K562 (cell line): ENCODE measurements around the gene GALNS. TPM values are rescaled to one million over a fixed set of nuclear protein-coding genes. Genes with fewer than 3 reads are reported as not detected.
A peak's percentile ranks its signal among the peaks of the same experiment; 100 is the strongest.

Experiments
- DMBX1 ChIP-seq: fragments of 250-450 bp; sonication (Bioruptor Pico); IDR thresholded peaks from 2 replicates; pipeline ENCODE4 v1.8.0; 2022; ENCODE audit warnings: inconsistent platforms, mild to moderate bottlenecking, moderate library complexity, borderline replicate concordance
- ETV1 ChIP-seq: fragments of 450-650 bp; conservative IDR thresholded peaks from 2 replicates; pipeline ENCODE4 v1.6.1; 2016; ENCODE audit warnings: missing genetic modification characterization, control low read depth, low read depth, missing compliant biosample characterization
- FOXM1 ChIP-seq, 2 experiments: fragments of 450-650 bp in 1 of 2; sonication (generic) in 1 of 2; formaldehyde crosslinking in 1 of 2; IDR thresholded peaks; 2 replicates each; pipeline versions ENCODE4 v1.6.1 to v1.9.0; 2017 to 2022; ENCODE audit warnings: low read depth in 2 of 2, mild to moderate bottlenecking in 2 of 2, missing genetic modification reagents in 1 of 2, moderate library complexity in 1 of 2
- HDGF ChIP-seq: fragments of 450-650 bp; IDR thresholded peaks from 2 replicates; pipeline ENCODE4 v1.6.1; 2016
- HMGN3 ChIP-seq: IDR thresholded peaks from 2 replicates; pipeline ENCODE4 v1.6.1; 2011; ENCODE audit warnings: borderline replicate concordance, low read depth, mild to moderate bottlenecking, mixed read lengths, low read length; ENCODE audit not compliant: insufficient read length; ENCODE audit errors: extremely low read depth
- KAT7 ChIP-seq: sonication (generic); formaldehyde crosslinking; IDR thresholded peaks from 2 replicates; pipeline ENCODE4 v1.8.0; 2022; ENCODE audit warnings: missing genetic modification reagents, mild to moderate bottlenecking, borderline replicate concordance
- NFRKB ChIP-seq: fragments of 450-650 bp; IDR thresholded peaks from 2 replicates; pipeline ENCODE4 v1.6.1; 2016; ENCODE audit warnings: low read depth
- RBM34 ChIP-seq: fragments of 200-400 bp; formaldehyde crosslinking; IDR thresholded peaks from 2 replicates; pipeline ENCODE4 v1.6.1; 2018; ENCODE audit warnings: low read length, borderline replicate concordance; ENCODE audit not compliant: insufficient read depth
- SREBF2 ChIP-seq: sonication (generic); formaldehyde crosslinking; IDR thresholded peaks from 2 replicates; pipeline ENCODE4 v1.4.0; 2020; ENCODE audit warnings: mild to moderate bottlenecking, missing genetic modification reagents
- TCF7 ChIP-seq: sonication (generic); IDR thresholded peaks from 2 replicates; pipeline ENCODE4 v1.6.1; 2016; ENCODE audit warnings: antibody characterized with exemption, borderline replicate concordance
- polyA plus RNA-seq, 8 experiments: library from polyadenylated mRNA; depleted of rRNA in 4 of 8; stranded (reverse) in 5 of 8; unstranded in 3 of 8; fragments of >200 nt; fragmentation: Nextera tagmentation in 2 of 8; fragmentation: Illumina TruSeq in 1 of 8; extraction: Ambion mirVana in 2 of 8; extraction: Trizol in 1 of 8; gene quantifications; 2 replicates each; pipeline versions ENCODE4 v1.2.1 to v1.2.3, GENCODE V29; 2011 to 2014; ENCODE audit warnings: inconsistent platforms in 1 of 8, missing spikeins in 1 of 8
- total RNA-seq, 7 experiments: library from RNA; depleted of rRNA in 6 of 7; stranded (reverse); fragments of >200 nt in 6 of 7; fragmentation: Illumina TruSeq in 2 of 7; extraction: Trizol in 2 of 7; gene quantifications; 2 replicates each; pipeline versions ENCODE4 v1.2.1 to v1.2.3, GENCODE V29; 2011 to 2021; ENCODE audit warnings: low replicate concordance in 1 of 7
- TF ChIP-seq, protein P1 (sequence below), 2 experiments: fragments of 450-650 bp in 1 of 2; sonication (generic) in 1 of 2; formaldehyde crosslinking in 1 of 2; IDR thresholded peaks; 2 replicates each; pipeline versions ENCODE4 v1.7.1 to v1.9.0; 2016 to 2022; ENCODE audit warnings: inconsistent platforms in 1 of 2, mild to moderate bottlenecking in 1 of 2, missing genetic modification reagents in 1 of 2
- TF ChIP-seq, protein P2 (sequence below): fragments of 200-800 bp; sonication (Bioruptor generic); IDR thresholded peaks from 2 replicates; pipeline ENCODE4 v1.6.1; 2017; ENCODE audit warnings: missing genetic modification characterization, missing compliant biosample characterization
- TF ChIP-seq, protein P3 (sequence below), 3 experiments: fragments of 200-800 bp in 1 of 3; sonication (Bioruptor generic) in 1 of 3; sonication (generic) in 1 of 3; formaldehyde crosslinking in 1 of 3; IDR thresholded peaks; 2 replicates each; pipeline versions ENCODE4 v1.6.1 to v1.8.0; 2016 to 2022; ENCODE audit warnings: mild to moderate bottlenecking in 2 of 3, missing compliant biosample characterization in 2 of 3, missing genetic modification characterization in 2 of 3, missing genetic modification reagents in 1 of 3

Gene GALNS
- total and polyA plus RNA-seq, 9 of the 15 experiments (the other 6 are each of a cell fraction or from before 2014, with no cell fraction given), result 0.38 to 13.2 (median 4.3) TPM

GRCh38 chr16:88771294-88771772 lies 85.4 kb downstream of the GALNS start (continued):
- TF ChIP-seq, protein P1, sequence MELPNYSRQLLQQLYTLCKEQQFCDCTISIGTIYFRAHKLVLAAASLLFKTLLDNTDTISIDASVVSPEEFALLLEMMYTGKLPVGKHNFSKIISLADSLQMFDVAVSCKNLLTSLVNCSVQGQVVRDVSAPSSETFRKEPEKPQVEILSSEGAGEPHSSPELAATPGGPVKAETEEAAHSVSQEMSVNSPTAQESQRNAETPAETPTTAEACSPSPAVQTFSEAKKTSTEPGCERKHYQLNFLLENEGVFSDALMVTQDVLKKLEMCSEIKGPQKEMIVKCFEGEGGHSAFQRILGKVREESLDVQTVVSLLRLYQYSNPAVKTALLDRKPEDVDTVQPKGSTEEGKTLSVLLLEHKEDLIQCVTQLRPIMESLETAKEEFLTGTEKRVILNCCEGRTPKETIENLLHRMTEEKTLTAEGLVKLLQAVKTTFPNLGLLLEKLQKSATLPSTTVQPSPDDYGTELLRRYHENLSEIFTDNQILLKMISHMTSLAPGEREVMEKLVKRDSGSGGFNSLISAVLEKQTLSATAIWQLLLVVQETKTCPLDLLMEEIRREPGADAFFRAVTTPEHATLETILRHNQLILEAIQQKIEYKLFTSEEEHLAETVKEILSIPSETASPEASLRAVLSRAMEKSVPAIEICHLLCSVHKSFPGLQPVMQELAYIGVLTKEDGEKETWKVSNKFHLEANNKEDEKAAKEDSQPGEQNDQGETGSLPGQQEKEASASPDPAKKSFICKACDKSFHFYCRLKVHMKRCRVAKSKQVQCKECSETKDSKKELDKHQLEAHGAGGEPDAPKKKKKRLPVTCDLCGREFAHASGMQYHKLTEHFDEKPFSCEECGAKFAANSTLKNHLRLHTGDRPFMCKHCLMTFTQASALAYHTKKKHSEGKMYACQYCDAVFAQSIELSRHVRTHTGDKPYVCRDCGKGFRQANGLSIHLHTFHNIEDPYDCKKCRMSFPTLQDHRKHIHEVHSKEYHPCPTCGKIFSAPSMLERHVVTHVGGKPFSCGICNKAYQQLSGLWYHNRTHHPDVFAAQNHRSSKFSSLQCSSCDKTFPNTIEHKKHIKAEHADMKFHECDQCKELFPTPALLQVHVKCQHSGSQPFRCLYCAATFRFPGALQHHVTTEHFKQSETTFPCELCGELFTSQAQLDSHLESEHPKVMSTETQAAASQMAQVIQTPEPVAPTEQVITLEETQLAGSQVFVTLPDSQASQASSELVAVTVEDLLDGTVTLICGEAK (IDR thresholded peaks at IDR 0.05), result peak; percentile 49; the same call in 1 of the 2 replicates
- TF ChIP-seq, protein P1 (CRISPR knock-in tag; IDR thresholded peaks at IDR 0.05), result no peak
- TF ChIP-seq, protein P2, sequence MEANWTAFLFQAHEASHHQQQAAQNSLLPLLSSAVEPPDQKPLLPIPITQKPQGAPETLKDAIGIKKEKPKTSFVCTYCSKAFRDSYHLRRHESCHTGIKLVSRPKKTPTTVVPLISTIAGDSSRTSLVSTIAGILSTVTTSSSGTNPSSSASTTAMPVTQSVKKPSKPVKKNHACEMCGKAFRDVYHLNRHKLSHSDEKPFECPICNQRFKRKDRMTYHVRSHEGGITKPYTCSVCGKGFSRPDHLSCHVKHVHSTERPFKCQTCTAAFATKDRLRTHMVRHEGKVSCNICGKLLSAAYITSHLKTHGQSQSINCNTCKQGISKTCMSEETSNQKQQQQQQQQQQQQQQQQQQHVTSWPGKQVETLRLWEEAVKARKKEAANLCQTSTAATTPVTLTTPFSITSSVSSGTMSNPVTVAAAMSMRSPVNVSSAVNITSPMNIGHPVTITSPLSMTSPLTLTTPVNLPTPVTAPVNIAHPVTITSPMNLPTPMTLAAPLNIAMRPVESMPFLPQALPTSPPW (CRISPR knock-in tag), result 0 out of 2 replicates have a peak, but pooled peaks have one; percentile 1
- TF ChIP-seq ETV1 (tag) (0 out of 2 replicates have a peak, but pooled peaks have one; percentile 3), NFRKB (peak; percentile 61; the same call in 1 of the 2 replicates), HMGN3 (peak; percentile 8), SREBF2 (peak; percentile 72; the same call in 1 of the 2 replicates), RBM34 (no peak), HDGF (0 out of 2 replicates have a peak, but pooled peaks have one; percentile 25), KAT7 (CRISPR knock-in tag) (0 out of 2 replicates have a peak, but pooled peaks have one; percentile 47), DMBX1 (peak; percentile 16; the same call in 1 of the 2 replicates), TCF7 (0 out of 2 replicates have a peak, but pooled peaks have one; percentile 5), FOXM1 (IDR thresholded peaks at IDR 0.05; ENCODE audit: low read depth) (no peak), FOXM1 (CRISPR knock-in tag; IDR thresholded peaks at IDR 0.05; ENCODE audit: low read depth) (peak; percentile 80; the same call in 1 of the 2 replicates)
- TF ChIP-seq, protein P3, sequence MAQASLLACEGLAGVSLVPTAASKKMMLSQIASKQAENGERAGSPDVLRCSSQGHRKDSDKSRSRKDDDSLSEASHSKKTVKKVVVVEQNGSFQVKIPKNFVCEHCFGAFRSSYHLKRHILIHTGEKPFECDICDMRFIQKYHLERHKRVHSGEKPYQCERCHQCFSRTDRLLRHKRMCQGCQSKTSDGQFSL (CRISPR knock-in tag; IDR thresholded peaks at IDR 0.05), result peak; percentile 80
- TF ChIP-seq, protein P3 (tag; IDR thresholded peaks at IDR 0.05), result no peak
